ENCODE results near the gene HBEGF. TPM values are rescaled to one million over a fixed set of nuclear protein-coding genes. Genes with fewer than 3 reads are reported as not detected.

The HBEGF gene
- polyA plus RNA-seq, 2 of the 4 experiments (the other 2 are of a cell fraction): 3.4 to 5.0 TPM

DNA sequence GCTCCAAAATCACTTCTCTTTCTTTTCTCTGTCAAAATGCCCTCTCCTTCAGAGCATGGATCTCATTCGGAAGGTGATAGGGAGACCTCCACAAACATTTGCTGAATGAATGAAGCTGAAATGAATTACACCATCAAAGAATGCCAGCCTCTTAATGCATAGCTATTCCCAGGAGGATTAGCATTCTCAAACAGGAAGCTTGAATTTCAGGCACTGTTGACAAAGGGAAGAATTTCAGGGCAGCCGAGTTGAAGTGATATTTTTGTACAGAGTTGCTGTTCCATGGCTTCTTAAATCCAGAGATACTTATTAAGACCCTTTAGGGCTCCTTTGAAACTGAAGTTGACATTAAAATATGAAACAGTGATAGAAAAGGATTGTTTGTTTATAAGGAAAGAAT lies 18.8 kb downstream of the HBEGF start:
- TF ChIP-seq, protein P1, sequence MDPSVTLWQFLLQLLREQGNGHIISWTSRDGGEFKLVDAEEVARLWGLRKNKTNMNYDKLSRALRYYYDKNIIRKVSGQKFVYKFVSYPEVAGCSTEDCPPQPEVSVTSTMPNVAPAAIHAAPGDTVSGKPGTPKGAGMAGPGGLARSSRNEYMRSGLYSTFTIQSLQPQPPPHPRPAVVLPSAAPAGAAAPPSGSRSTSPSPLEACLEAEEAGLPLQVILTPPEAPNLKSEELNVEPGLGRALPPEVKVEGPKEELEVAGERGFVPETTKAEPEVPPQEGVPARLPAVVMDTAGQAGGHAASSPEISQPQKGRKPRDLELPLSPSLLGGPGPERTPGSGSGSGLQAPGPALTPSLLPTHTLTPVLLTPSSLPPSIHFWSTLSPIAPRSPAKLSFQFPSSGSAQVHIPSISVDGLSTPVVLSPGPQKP (IDR thresholded peaks at IDR 0.05; ENCODE audit: low read depth, low read length): no peak
- TF ChIP-seq CBX2 (IDR thresholded peaks at IDR 0.05; ENCODE audit: borderline replicate concordance, low read depth) (no peak), ZC3H11A (IDR thresholded peaks at IDR 0.05) (no peak), KDM1A (IDR thresholded peaks at IDR 0.05; ENCODE audit: low read depth) (no peak), SMC3 (IDR thresholded peaks at IDR 0.05) (no peak), CHD4 (IDR thresholded peaks at IDR 0.05; ENCODE audit: borderline replicate concordance) (no peak), POLR2AphosphoS2 (conservative IDR thresholded peaks at IDR 0.05; ENCODE audit: low read length) (no peak), GATA3 (IDR thresholded peaks at IDR 0.05; ENCODE audit: borderline replicate concordance) (no peak)
- FAIRE-seq: no peak
- DNase-seq (ENCODE audit: low read depth in 1 of 2, low spot score in 1 of 2): no peak
- Histone ChIP-seq H3K9me3 (no peaks in the 10 kb centered on the region), H3K4me1 (peaks cover 38% of the 10 kb centered on the region), H3K4me3 (no peak overlapping the region), H3K27ac (peak overlapping the region; percentile 5 to 56; a peak in 4 of 6 replicates), H3K4me2 (peak overlapping the region; percentile 53)
- ChIA-PET POLR2A (interaction anchor here (1.3 kb wide), 1 partner anchor 19 kb away, joined by 6 read pairs; the partner anchor contains the start of gene HBEGF), CTCF (interaction anchor here (1.2 to 4.7 kb wide), 9 partner anchors 10 to 86 kb away, joined by 3 to 38 read pairs (median 5); partner anchors contain the start of gene HBEGF)
- 23% methylated on average over 2 of the region's 2 CpGs for WGBS (ENCODE audit: missing lambda C conversion rate)
- ATAC-seq: no peak

DNA sequence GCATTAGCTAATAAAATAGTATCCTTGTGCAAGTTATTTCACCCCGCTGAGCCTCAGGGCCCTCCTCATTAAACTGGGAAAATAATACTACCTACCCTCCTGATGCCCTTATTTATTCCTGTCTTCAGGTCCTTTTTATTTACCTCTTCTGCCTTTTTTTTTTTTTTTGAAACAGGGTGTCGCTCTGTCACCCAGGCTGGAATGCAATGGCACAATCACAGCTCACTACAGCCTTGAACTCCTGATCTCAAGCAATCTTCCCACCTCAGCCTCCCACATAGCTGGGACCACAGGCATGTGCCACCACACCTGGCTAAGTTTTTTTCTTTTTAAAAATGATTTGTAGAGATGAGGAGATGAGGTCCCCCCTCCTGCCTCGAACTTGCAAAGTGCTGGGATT lies 20.9 kb downstream of the HBEGF start:
- 85% methylated on average over 3 of the region's 3 CpGs for WGBS (ENCODE audit: missing lambda C conversion rate)
- H3K4me1 ChIP-seq: peaks cover 47% of the 10 kb centered on the region
- ATAC-seq (no peak), DNase-seq (ENCODE audit: low read depth in 1 of 2, low spot score in 1 of 2) (no peak), FAIRE-seq (no peak)
- no peaks in the 10 kb centered on the region for H3K9me3 ChIP-seq
- ChIA-PET CTCF (interaction anchor here (1.0 to 1.8 kb wide), 4 partner anchors 20 to 86 kb away, joined by 3 to 8 read pairs (median 4); partner anchors contain the start of genes HBEGF and SLC4A9), POLR2A (no interaction called here)
- TF ChIP-seq, protein P2, sequence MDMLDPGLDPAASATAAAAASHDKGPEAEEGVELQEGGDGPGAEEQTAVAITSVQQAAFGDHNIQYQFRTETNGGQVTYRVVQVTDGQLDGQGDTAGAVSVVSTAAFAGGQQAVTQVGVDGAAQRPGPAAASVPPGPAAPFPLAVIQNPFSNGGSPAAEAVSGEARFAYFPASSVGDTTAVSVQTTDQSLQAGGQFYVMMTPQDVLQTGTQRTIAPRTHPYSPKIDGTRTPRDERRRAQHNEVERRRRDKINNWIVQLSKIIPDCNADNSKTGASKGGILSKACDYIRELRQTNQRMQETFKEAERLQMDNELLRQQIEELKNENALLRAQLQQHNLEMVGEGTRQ (IDR thresholded peaks at IDR 0.05): no peak
- TF ChIP-seq ZSCAN20 (CRISPR knock-in tag; IDR thresholded peaks at IDR 0.05) (no peak), KDM1A (IDR thresholded peaks at IDR 0.05; ENCODE audit: low read depth) (no peak), HDAC2 (IDR thresholded peaks at IDR 0.05) (no peak), ZC3H11A (IDR thresholded peaks at IDR 0.05) (no peak), JUNB (IDR thresholded peaks at IDR 0.05) (no peak), HEYL (CRISPR knock-in tag; IDR thresholded peaks at IDR 0.05) (no peak), EHMT2 (IDR thresholded peaks at IDR 0.05; ENCODE audit: low read depth) (no peak), POLR2AphosphoS2 (conservative IDR thresholded peaks at IDR 0.05; ENCODE audit: low read length) (no peak), ZNF302 (CRISPR knock-in tag; IDR thresholded peaks at IDR 0.05) (no peak), RFX5 (IDR thresholded peaks at IDR 0.05) (no peak), CHD4 (IDR thresholded peaks at IDR 0.05; ENCODE audit: borderline replicate concordance) (no peak), TP53 (CRISPR knock-in tag; IDR thresholded peaks at IDR 0.05) (no peak), FOSB (CRISPR knock-in tag; IDR thresholded peaks at IDR 0.05) (no peak)
- TF ChIP-seq, protein P3, sequence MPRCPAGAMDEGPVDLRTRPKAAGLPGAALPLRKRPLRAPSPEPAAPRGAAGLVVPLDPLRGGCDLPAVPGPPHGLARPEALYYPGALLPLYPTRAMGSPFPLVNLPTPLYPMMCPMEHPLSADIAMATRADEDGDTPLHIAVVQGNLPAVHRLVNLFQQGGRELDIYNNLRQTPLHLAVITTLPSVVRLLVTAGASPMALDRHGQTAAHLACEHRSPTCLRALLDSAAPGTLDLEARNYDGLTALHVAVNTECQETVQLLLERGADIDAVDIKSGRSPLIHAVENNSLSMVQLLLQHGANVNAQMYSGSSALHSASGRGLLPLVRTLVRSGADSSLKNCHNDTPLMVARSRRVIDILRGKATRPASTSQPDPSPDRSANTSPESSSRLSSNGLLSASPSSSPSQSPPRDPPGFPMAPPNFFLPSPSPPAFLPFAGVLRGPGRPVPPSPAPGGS (IDR thresholded peaks at IDR 0.05): no peak
- TF ChIP-seq, protein P4, sequence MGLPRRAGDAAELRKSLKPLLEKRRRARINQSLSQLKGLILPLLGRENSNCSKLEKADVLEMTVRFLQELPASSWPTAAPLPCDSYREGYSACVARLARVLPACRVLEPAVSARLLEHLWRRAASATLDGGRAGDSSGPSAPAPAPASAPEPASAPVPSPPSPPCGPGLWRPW (IDR thresholded peaks at IDR 0.05): no peak
- TF ChIP-seq, protein P5, sequence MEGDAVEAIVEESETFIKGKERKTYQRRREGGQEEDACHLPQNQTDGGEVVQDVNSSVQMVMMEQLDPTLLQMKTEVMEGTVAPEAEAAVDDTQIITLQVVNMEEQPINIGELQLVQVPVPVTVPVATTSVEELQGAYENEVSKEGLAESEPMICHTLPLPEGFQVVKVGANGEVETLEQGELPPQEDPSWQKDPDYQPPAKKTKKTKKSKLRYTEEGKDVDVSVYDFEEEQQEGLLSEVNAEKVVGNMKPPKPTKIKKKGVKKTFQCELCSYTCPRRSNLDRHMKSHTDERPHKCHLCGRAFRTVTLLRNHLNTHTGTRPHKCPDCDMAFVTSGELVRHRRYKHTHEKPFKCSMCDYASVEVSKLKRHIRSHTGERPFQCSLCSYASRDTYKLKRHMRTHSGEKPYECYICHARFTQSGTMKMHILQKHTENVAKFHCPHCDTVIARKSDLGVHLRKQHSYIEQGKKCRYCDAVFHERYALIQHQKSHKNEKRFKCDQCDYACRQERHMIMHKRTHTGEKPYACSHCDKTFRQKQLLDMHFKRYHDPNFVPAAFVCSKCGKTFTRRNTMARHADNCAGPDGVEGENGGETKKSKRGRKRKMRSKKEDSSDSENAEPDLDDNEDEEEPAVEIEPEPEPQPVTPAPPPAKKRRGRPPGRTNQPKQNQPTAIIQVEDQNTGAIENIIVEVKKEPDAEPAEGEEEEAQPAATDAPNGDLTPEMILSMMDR (IDR thresholded peaks at IDR 0.05): no peak
- no peak overlapping the region for H3K4me2 ChIP-seq
- no peak overlapping the region for H3K4me3 ChIP-seq
- H3K27ac ChIP-seq: peak overlapping the region in 1 of 2 experiments; percentile 8; a peak in 1 of 6 replicates

All from A549 (cell line).